IMR-90 (cell line): ENCODE measurements around the gene DUSP16. TPM values are rescaled to one million over a fixed set of nuclear protein-coding genes. Genes with fewer than 3 reads are reported as not detected.

ENCODE experiments used
- ATAC-seq: fragments of 200-7000 bp; cut with Tn5 transposase; 2 replicates; pipeline ENCODE4 v1.9.1; 2020; ENCODE audit warnings: low read depth, mild to moderate bottlenecking, moderate library complexity
- BruUV-seq: library from RNA; stranded (reverse); fragments of 400-500 nt; replicated peaks from 2 replicates; lab custom pipeline; 2021; lab: Mats Ljungman, UMichigan
- CTCF ChIA-PET: fragments of 300-600 bp; formaldehyde crosslinking; extraction: SDS; loops from one replicate; lab custom pipeline; 2021; ENCODE audit warnings: antibody characterized with exemption; lab: Yijun Ruan, JAX
- POLR2A ChIA-PET: fragments of 300-600 bp; sonication (Branson Sonifier 250); formaldehyde crosslinking; loops from one replicate; lab custom pipeline; 2022; ENCODE audit warnings: antibody characterized with exemption; ENCODE audit not compliant: unreplicated experiment; lab: Charles Lee
- DNase-seq: peaks from one replicate; pipeline ENCODE4 v3.0.0; 2013
- H2AFZ ChIP-seq: replicated peaks from 2 replicates; pipeline ENCODE3; 2013; ENCODE audit warnings: low read length, mild to moderate bottlenecking; ENCODE audit not compliant: poor library complexity
- H2AK5ac ChIP-seq: 2 replicates; pipeline ENCODE4 v1.6.1; 2013; ENCODE audit warnings: low read depth, low read length, inconsistent platforms
- H2AK9ac ChIP-seq: replicated peaks from 2 replicates; pipeline ENCODE3; 2013; ENCODE audit warnings: mild to moderate bottlenecking, low read depth, low read length, moderate library complexity; ENCODE audit not compliant: poor library complexity
- H2BK120ac ChIP-seq: 2 replicates; pipeline ENCODE4 v1.6.1; 2013; ENCODE audit warnings: low read depth, low read length, inconsistent platforms
- H2BK15ac ChIP-seq: 3 replicates; pipeline ENCODE4 v1.6.1; 2013; ENCODE audit warnings: low read depth, low read length, inconsistent platforms
- H2BK20ac ChIP-seq: 2 replicates; pipeline ENCODE4 v1.6.1; 2013; ENCODE audit warnings: low read depth, mild to moderate bottlenecking, inconsistent platforms, low read length, moderate library complexity
- H2BK5ac ChIP-seq: 2 replicates; pipeline ENCODE4 v1.6.1; 2013; ENCODE audit warnings: mild to moderate bottlenecking, low read depth, low read length, inconsistent platforms; ENCODE audit not compliant: poor library complexity, severe bottlenecking
- H3K14ac ChIP-seq: replicated peaks from 2 replicates; pipeline ENCODE4 v1.6.1; 2013; ENCODE audit warnings: low read depth, low read length, inconsistent platforms
- H3K18ac ChIP-seq: 2 replicates; pipeline ENCODE4 v1.6.1; 2013; ENCODE audit warnings: low read depth, low read length, control low read depth
- H3K23ac ChIP-seq: 2 replicates; pipeline ENCODE4 v1.6.1; 2013; ENCODE audit warnings: low read depth, low read length, inconsistent platforms
- H3K27ac ChIP-seq: 2 replicates; pipeline ENCODE4 v1.5.1; 2013; ENCODE audit warnings: mild to moderate bottlenecking, control low read depth, low read length; ENCODE audit not compliant: insufficient read depth
- H3K27me3 ChIP-seq: 2 replicates; pipeline ENCODE4 v1.6.1; 2013; ENCODE audit warnings: low read length; ENCODE audit not compliant: control insufficient read depth, insufficient read depth
- H3K36me3 ChIP-seq: 2 replicates; pipeline ENCODE4 v1.6.1; 2013; ENCODE audit warnings: low read length, mixed read lengths; ENCODE audit not compliant: control insufficient read depth, insufficient read depth
- H3K4ac ChIP-seq: 2 replicates; pipeline ENCODE4 v1.6.1; 2013; ENCODE audit warnings: low read depth, low read length, inconsistent platforms
- H3K4me1 ChIP-seq: 2 replicates; pipeline ENCODE4 v1.6.1; 2013; ENCODE audit warnings: low read length, mixed read lengths; ENCODE audit not compliant: control insufficient read depth, insufficient read depth
- H3K4me2 ChIP-seq: 2 replicates; pipeline ENCODE4 v1.6.1; 2013; ENCODE audit warnings: low read depth, mild to moderate bottlenecking, control low read depth, low read length, moderate library complexity
- H3K4me3 ChIP-seq: 2 replicates; pipeline ENCODE4 v1.5.1; 2013; ENCODE audit warnings: low read depth, mild to moderate bottlenecking, control low read depth, low read length, moderate library complexity; ENCODE audit not compliant: insufficient read depth
- H3K56ac ChIP-seq: 2 replicates; pipeline ENCODE4 v1.6.1; 2013; ENCODE audit warnings: low read length, inconsistent platforms; ENCODE audit not compliant: insufficient read depth; ENCODE audit errors: extremely low read depth
- H3K79me1 ChIP-seq, 2 experiments: 2 replicates each; pipeline ENCODE4 v1.6.1; 2013; ENCODE audit warnings: low read length in 2 of 2, inconsistent platforms in 1 of 2, low read depth in 1 of 2
- H3K9ac ChIP-seq: 2 replicates; pipeline ENCODE4 v1.6.1; 2013; ENCODE audit warnings: low read depth, low read length, control low read depth
- H3K9me1 ChIP-seq: 2 replicates; pipeline ENCODE4 v1.6.1; 2013; ENCODE audit warnings: low read length, inconsistent platforms; ENCODE audit not compliant: insufficient read depth
- H3K9me3 ChIP-seq: 2 replicates; pipeline ENCODE4 v1.6.1; 2013; ENCODE audit warnings: low read length; ENCODE audit not compliant: control insufficient read depth, insufficient read depth
- H4K20me1 ChIP-seq: 2 replicates; pipeline ENCODE4 v1.6.1; 2013; ENCODE audit warnings: low read length, inconsistent platforms; ENCODE audit not compliant: insufficient read depth
- H4K5ac ChIP-seq: 2 replicates; pipeline ENCODE4 v1.6.1; 2013; ENCODE audit warnings: mild to moderate bottlenecking, low read depth, low read length, control low read depth
- H4K8ac ChIP-seq, 2 experiments: 2 replicates each; pipeline ENCODE4 v1.6.1; 2013; ENCODE audit warnings: low read depth in 2 of 2, low read length in 2 of 2, control low read depth in 1 of 2, inconsistent platforms in 1 of 2
- H4K91ac ChIP-seq: 2 replicates; pipeline ENCODE4 v1.6.1; 2013; ENCODE audit warnings: low read depth, low read length, inconsistent platforms; ENCODE audit not compliant: insufficient read depth
- BHLHE40 ChIP-seq: fragments of 150-350 bp; IDR thresholded peaks from 2 replicates; pipeline ENCODE4 v1.6.1; 2016; ENCODE audit warnings: mild to moderate bottlenecking, low read depth, low read length
- CEBPB ChIP-seq: IDR thresholded peaks from 2 replicates; pipeline ENCODE4 v1.6.1; 2012; ENCODE audit warnings: low read depth, low read length, improper control_type of control experiment
- CHD1 ChIP-seq: IDR thresholded peaks from 2 replicates; pipeline ENCODE4 v1.6.1; 2012; ENCODE audit warnings: low read depth, low read length, improper control_type of control experiment
- CTCF ChIP-seq: conservative IDR thresholded peaks from 2 replicates; pipeline ENCODE4 v1.5.1; 2012; ENCODE audit warnings: mild to moderate bottlenecking, low read depth, low read length, improper control_type of control experiment
- FOS ChIP-seq: fragments of 150-350 bp; IDR thresholded peaks from 2 replicates; pipeline ENCODE4 v1.6.1; 2016; ENCODE audit warnings: low read depth, low read length
- MAFK ChIP-seq: IDR thresholded peaks from 2 replicates; pipeline ENCODE4 v1.6.1; 2012; ENCODE audit warnings: low read depth, low read length, improper control_type of control experiment
- MXI1 ChIP-seq: IDR thresholded peaks from 2 replicates; pipeline ENCODE4 v1.6.1; 2012; ENCODE audit warnings: low read depth, mild to moderate bottlenecking, low read length, moderate library complexity, borderline replicate concordance
- NFE2L2 ChIP-seq: fragments of 150-350 bp; IDR thresholded peaks from 2 replicates; pipeline ENCODE4 v1.6.1; 2016; ENCODE audit warnings: low read depth, mild to moderate bottlenecking, low read length
- POLR2A ChIP-seq: IDR thresholded peaks from 2 replicates; pipeline ENCODE4 v1.6.1; 2012; ENCODE audit warnings: mild to moderate bottlenecking, low read depth, low read length
- RFX5 ChIP-seq: IDR thresholded peaks from 2 replicates; pipeline ENCODE4 v1.8.0; 2012; ENCODE audit warnings: low read depth, mild to moderate bottlenecking, low read length, moderate library complexity
- SMC3 ChIP-seq: fragments of 150-350 bp; IDR thresholded peaks from 2 replicates; pipeline ENCODE4 v1.6.1; 2016; ENCODE audit warnings: low read depth, mild to moderate bottlenecking, antibody characterized with exemption, low read length, moderate library complexity
- WGBS, 2 experiments: methylation state at CpG; one replicate each; pipeline versions ENCODE4 v1.1.5 to v1.1.7; 2013; ENCODE audit warnings: missing lambda C conversion rate in 2 of 2; ENCODE audit not compliant: insufficient read length in 1 of 2; ENCODE audit errors: extremely low coverage in 2 of 2; 5-methylcytosine and 5-hydroxymethylcytosine counted together
- dilution Hi-C: fragments of 300-500 bp; cut with HindIII; formaldehyde crosslinking; loops from one replicate; pipeline ENCODE4 v1.14.3; 2018; ENCODE audit warnings: low sequenced_read_pairs; ENCODE audit not compliant: unreplicated experiment
- in situ Hi-C: fragments of 300-500 bp; cut with MboI; formaldehyde crosslinking; loops from 3 replicates; pipeline ENCODE4 v1.14.3; 2019; ENCODE audit warnings: low sequenced_read_pairs, inconsistent platforms, mixed read lengths
- intact Hi-C: fragments of 100-400 bp; cut with micrococcal nuclease; formaldehyde crosslinking; loops from 2 replicates; pipeline ENCODE4 v1.10.0; 2022
- polyA plus RNA-seq, 3 experiments: library from polyadenylated mRNA; depleted of rRNA; stranded (reverse); fragments of >200 nt; gene quantifications; 2 replicates each; pipeline ENCODE4 v1.2.3, GENCODE V29; 2012; ENCODE audit warnings: low replicate concordance in 1 of 3
- total RNA-seq: library from RNA; depleted of rRNA; stranded (reverse); fragments of >200 nt; gene quantifications from 2 replicates; pipeline ENCODE4 v1.2.3, GENCODE V29; 2012
- TF ChIP-seq, protein P1 (sequence below): fragments of 150-350 bp; IDR thresholded peaks from 2 replicates; pipeline ENCODE4 v1.6.1; 2016; ENCODE audit warnings: low read depth, mild to moderate bottlenecking, low read length, moderate library complexity, borderline replicate concordance

DUSP16 gene
- total and polyA plus RNA-seq, 2 of the 4 experiments (the other 2 are of a cell fraction), result 4.7 to 10.0 TPM

- TF ChIP-seq CTCF, result no peak
Observed at GRCh38 chr12:12559719-12560296, 2.9 kb downstream of the DUSP16 start (continued).

- Histone ChIP-seq H4K20me1 (peaks cover 11% of the 10 kb centered on the region; the same call in 1 of the 2 replicates), H2AK5ac (no peak overlapping the region), H3K56ac (no peak overlapping the region), H3K27ac (no peak overlapping the region), H2BK120ac (no peak overlapping the region), H3K27me3 (no peaks in the 10 kb centered on the region), H3K14ac (no peak overlapping the region), H3K79me1 (peaks cover 13 to 38% of the 10 kb centered on the region in 2 experiments), H3K9me3 (no peaks in the 10 kb centered on the region), H3K4me3 (no peak overlapping the region), H3K9ac (no peak overlapping the region), H4K5ac (no peak overlapping the region), H4K91ac (no peak overlapping the region), H2AK9ac (no peak overlapping the region), H2BK15ac (no peak overlapping the region), H2BK5ac (no peak overlapping the region), H4K8ac (no peak overlapping the region), H3K4me2 (no peak overlapping the region), H2AFZ (no peak overlapping the region), H3K23ac (no peak overlapping the region; the same call in 1 of the 2 replicates), H3K4ac (no peak overlapping the region), H3K36me3 (0 out of 2 replicates have a peak, but pooled peaks cover 2% of the 10 kb centered on the region), H3K4me1 (peaks cover 2% of the 10 kb centered on the region; the same call in 1 of the 2 replicates), H3K18ac (no peak overlapping the region), H2BK20ac (no peak overlapping the region), H3K9me1 (peaks cover 2% of the 10 kb centered on the region; the same call in 1 of the 2 replicates)
- CTCF ChIA-PET, result no interaction called here
- POLR2A ChIA-PET, result interaction anchor here (0.6 kb wide), 1 partner anchor 151 kb away, joined by 5 read pairs; no protein-coding TSS in a partner anchor
- DNase-seq, result no peak
- no TSS peak for BruUV-seq
- no peak for ATAC-seq
- WGBS, 2 experiments, result 100% methylated on average over 1 of the region's 4 CpGs; no CpG with 5 or more reads in 1 of the 2 experiments
- TF ChIP-seq SMC3 (no peak), NFE2L2 (no peak), CEBPB (no peak), POLR2A (no peak), MAFK (no peak), BHLHE40 (no peak), CHD1 (no peak), FOS (no peak), CTCF (no peak), MXI1 (no peak), RFX5 (no peak)
- TF ChIP-seq, protein P1, sequence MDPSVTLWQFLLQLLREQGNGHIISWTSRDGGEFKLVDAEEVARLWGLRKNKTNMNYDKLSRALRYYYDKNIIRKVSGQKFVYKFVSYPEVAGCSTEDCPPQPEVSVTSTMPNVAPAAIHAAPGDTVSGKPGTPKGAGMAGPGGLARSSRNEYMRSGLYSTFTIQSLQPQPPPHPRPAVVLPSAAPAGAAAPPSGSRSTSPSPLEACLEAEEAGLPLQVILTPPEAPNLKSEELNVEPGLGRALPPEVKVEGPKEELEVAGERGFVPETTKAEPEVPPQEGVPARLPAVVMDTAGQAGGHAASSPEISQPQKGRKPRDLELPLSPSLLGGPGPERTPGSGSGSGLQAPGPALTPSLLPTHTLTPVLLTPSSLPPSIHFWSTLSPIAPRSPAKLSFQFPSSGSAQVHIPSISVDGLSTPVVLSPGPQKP, result no peak
- in situ Hi-C loops (no loop called here), dilution Hi-C loops (no loop called here), intact Hi-C loops (no loop called here)
Observed at GRCh38 chr12:12558291-12558690, 4.4 kb downstream of the DUSP16 start.
